Aorta (tissue), 5 donors: ENCODE results near the gene MEIS1. TPM values are rescaled to one million over a fixed set of nuclear protein-coding genes. Genes with fewer than 3 reads are reported as not detected.
A peak's percentile ranks its signal among the peaks of the same experiment; 100 is the strongest.

Experiments used
- ATAC-seq: fragments of 200-7000 bp; cut with Tn5 transposase; one replicate; pipeline ENCODE4 v1.9.1; 2022; ENCODE audit warnings: moderate library complexity; ENCODE audit not compliant: low FRiP score
- DNase-seq, 2 donors: peaks; one replicate each; pipeline ENCODE4 v3.0.0-alpha.2; 2020
- H3K27ac ChIP-seq, 2 donors: one replicate each; pipeline ENCODE4 v1.5.1; 2013; ENCODE audit warnings: low read length in 2 of 2, mild to moderate bottlenecking in 2 of 2, moderate library complexity in 2 of 2, control low read depth in 1 of 2, inconsistent platforms in 1 of 2, low read depth in 1 of 2
- H3K27me3 ChIP-seq, 2 donors: one replicate each; pipeline ENCODE4 v1.6.1; 2013; ENCODE audit warnings: control low read depth in 1 of 2, low read length in 1 of 2, mild to moderate bottlenecking in 1 of 2, moderate library complexity in 1 of 2; ENCODE audit not compliant: insufficient read depth in 2 of 2, control insufficient read depth in 1 of 2
- H3K36me3 ChIP-seq, 2 donors: one replicate each; pipeline ENCODE4 v1.6.1; 2013; ENCODE audit warnings: control low read depth in 1 of 2, low read length in 1 of 2, mild to moderate bottlenecking in 1 of 2; ENCODE audit not compliant: insufficient read depth in 2 of 2, control insufficient read depth in 1 of 2
- H3K4me1 ChIP-seq, 2 donors: one replicate each; pipeline ENCODE4 v1.6.1; 2013; ENCODE audit warnings: low read length in 2 of 2, control low read depth in 1 of 2, mild to moderate bottlenecking in 1 of 2, moderate library complexity in 1 of 2; ENCODE audit not compliant: insufficient read depth in 2 of 2, control insufficient read depth in 1 of 2
- H3K4me3 ChIP-seq, 2 donors: one replicate each; pipeline ENCODE4 v1.5.1; 2013; ENCODE audit warnings: low read length in 2 of 2, control low read depth in 1 of 2, mild to moderate bottlenecking in 1 of 2
- H3K9me3 ChIP-seq: one replicate; pipeline ENCODE4 v1.6.1; 2013; ENCODE audit warnings: mild to moderate bottlenecking, low read length; ENCODE audit not compliant: control insufficient read depth
- WGBS, 2 donors: extraction: QIAGEN DNeasy Blood & Tissue Kit; methylation state at CpG; one replicate each; pipeline ENCODE4 v1.1.7; 2013; 5-methylcytosine and 5-hydroxymethylcytosine counted together
- intact Hi-C, 2 donors: fragments of 100-400 bp; cut with DNase I; formaldehyde crosslinking; loops; one replicate each; pipeline versions ENCODE4 v1.14.2 to v1.15.0; 2022
- polyA plus RNA-seq, 2 donors: library from polyadenylated mRNA; stranded (reverse); fragments of 200-250 nt; gene quantifications; one replicate each; pipeline ENCODE4 v1.2.3, GENCODE V29; 2013
- total RNA-seq, 2 donors: library from RNA; stranded (reverse); fragmentation: NEBNext Ultra II Directional; extraction: Animal tissue kit (Norgen Biotek cat#: 25700); gene quantifications; one replicate each; pipeline ENCODE4 v1.2.1, GENCODE V29; 2021
- donor health status: healthy with polysubstance abuse.
- donor health status: Bipolar disorder and iron deficiency.
- donor health status: DM: no; HTN: no; CAD: no.
- donor health status: DM: no; HTN: no; CAD: no.
- donor health status: DM: yes; HTN: yes; CAD: no.

The MEIS1 gene
- total and polyA plus RNA-seq, 4 donors, result 7.6 to 76.6 (median 33.5) TPM

GRCh38 chr2:66439812-66440542 lies 5.1 kb downstream of the MEIS1 start:
- peak overlapping the region; percentile 70 to 91 for H3K4me3 ChIP-seq
- intact Hi-C loops, result loop anchor here (2.0 to 10.0 kb wide), 5 partner anchors 57 to 1595 kb away; no protein-coding TSS in a partner anchor
- WGBS, 2 donors, result 2% methylated on average over 36 of the region's 36 CpGs
- H3K4me1 ChIP-seq, result no peaks in the 10 kb centered on the region
- DNase-seq (peak in 1 of 2 donors; percentile 46), ATAC-seq (no peak)
- no peaks in the 10 kb centered on the region for H3K9me3 ChIP-seq
- peak overlapping the region; percentile 89 to 98 for H3K27ac ChIP-seq
- no peaks in the 10 kb centered on the region for H3K27me3 ChIP-seq
- H3K36me3 ChIP-seq, result no peaks in the 10 kb centered on the region

- ATAC-seq, result no peak
- 1 to 2% methylated on average over 20 of the region's 20 CpGs for WGBS, 2 donors
- Histone ChIP-seq H3K27me3 (no peaks in the 10 kb centered on the region), H3K4me1 (no peaks in the 10 kb centered on the region), H3K4me3 (peak overlapping the region; percentile 70 to 91), H3K36me3 (no peaks in the 10 kb centered on the region), H3K9me3 (no peaks in the 10 kb centered on the region), H3K27ac (peak overlapping the region; percentile 87 to 98)
- intact Hi-C loops, result loop anchor here (2.0 to 5.0 kb wide), 3 partner anchors 56 to 116 kb away; no protein-coding TSS in a partner anchor
- DNase-seq, result peak in 1 of 2 donors; percentile 46
Measured at GRCh38 chr2:66440708-66441497, 6.0 kb downstream of the MEIS1 start.

GRCh38 chr2:66441581-66442320 lies 6.8 kb downstream of the MEIS1 start:
- intact Hi-C loops, result loop anchor here (2.0 to 5.0 kb wide), 3 partner anchors 55 to 116 kb away; no protein-coding TSS in a partner anchor
- Histone ChIP-seq H3K4me3 (peak overlapping the region; percentile 70 to 91), H3K36me3 (no peaks in the 10 kb centered on the region), H3K27me3 (no peaks in the 10 kb centered on the region), H3K4me1 (no peaks in the 10 kb centered on the region), H3K27ac (peak overlapping the region; percentile 60 to 98), H3K9me3 (no peaks in the 10 kb centered on the region)
- DNase-seq, result no peak
- no peak for ATAC-seq
- WGBS, 2 donors, result 3 to 8% methylated on average over 6 of the region's 6 CpGs

- intact Hi-C loops, result loop anchor here (5.0 kb wide), 2 partner anchors 55 to 115 kb away; no protein-coding TSS in a partner anchor
- DNase-seq (no peak), ATAC-seq (no peak)
- no peaks in the 10 kb centered on the region for H3K9me3 ChIP-seq
- no peaks in the 10 kb centered on the region for H3K36me3 ChIP-seq
- 15 to 17% methylated on average over 10 of the region's 10 CpGs for WGBS, 2 donors
- peaks cover 0 to under 1% of the 10 kb centered on the region in 2 donors for H3K4me1 ChIP-seq
- peak overlapping the region; percentile 60 to 66 for H3K4me3 ChIP-seq
- no peaks in the 10 kb centered on the region for H3K27me3 ChIP-seq
- peak overlapping the region in 1 of 2 donors; percentile 100 for H3K27ac ChIP-seq
Measured at GRCh38 chr2:66442516-66443185, 7.7 kb downstream of the MEIS1 start.

GRCh38 chr2:66443186-66443978 lies 8.5 kb downstream of the MEIS1 start:
- Histone ChIP-seq H3K4me3 (peak overlapping the region; percentile 60 to 66), H3K4me1 (peaks cover 0 to 3% of the 10 kb centered on the region in 2 donors), H3K27me3 (no peaks in the 10 kb centered on the region), H3K36me3 (no peaks in the 10 kb centered on the region), H3K9me3 (no peaks in the 10 kb centered on the region), H3K27ac (peak overlapping the region; percentile 85 to 100)
- ATAC-seq (no peak), DNase-seq (peak in 1 of 2 donors; percentile 78)
- intact Hi-C loops, result loop anchor here (5.0 kb wide), 2 partner anchors 54 to 114 kb away; no protein-coding TSS in a partner anchor
- 6 to 7% methylated on average over 17 of the region's 17 CpGs for WGBS, 2 donors

- peak overlapping the region; percentile 85 to 100 for H3K27ac ChIP-seq
- no peaks in the 10 kb centered on the region for H3K9me3 ChIP-seq
- H3K4me3 ChIP-seq, result peak overlapping the region; percentile 60 to 66
- peaks cover 0 to 3% of the 10 kb centered on the region in 2 donors for H3K4me1 ChIP-seq
- DNase-seq, result peak; percentile 54 to 78
- intact Hi-C loops, result loop anchor here (5.0 kb wide), 2 partner anchors 53 to 113 kb away; no protein-coding TSS in a partner anchor
- 3 to 5% methylated on average over 33 of the region's 33 CpGs for WGBS, 2 donors
- no peaks in the 10 kb centered on the region for H3K27me3 ChIP-seq
- no peaks in the 10 kb centered on the region for H3K36me3 ChIP-seq
- peak; percentile 47 for ATAC-seq
Measured at GRCh38 chr2:66443979-66444861, 9.3 kb downstream of the MEIS1 start.
